ENCODE measurements around the gene OR7G2. TPM values are rescaled to one million over a fixed set of nuclear protein-coding genes. Genes with fewer than 3 reads are reported as not detected.

OR7G2 gene
- total RNA-seq, 6 donors from 2014 or later, result not detected

DNA sequence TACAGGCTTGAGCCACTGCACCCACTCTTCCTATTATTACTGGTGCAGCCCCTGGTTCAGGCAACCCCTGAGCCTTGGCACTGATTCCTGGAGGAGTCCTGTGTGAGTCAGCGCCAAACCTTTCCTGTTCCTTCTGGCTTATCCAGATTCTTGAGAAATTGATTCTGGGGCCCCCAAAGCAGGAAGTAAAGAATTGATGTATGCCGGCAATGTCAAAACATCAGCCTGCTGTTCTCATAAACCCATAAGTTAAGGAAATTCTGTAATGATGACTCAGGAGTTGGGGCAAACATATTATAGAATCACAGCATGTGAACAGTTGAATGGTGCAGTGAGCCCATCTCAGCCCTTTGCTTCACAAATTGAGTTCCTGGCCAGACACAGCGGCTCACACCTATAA lies 20.9 kb upstream of the OR7G2 start:
- DNase-seq, result no peak
- H3K9me3 ChIP-seq, result no peaks in the 10 kb centered on the region
- no peaks in the 10 kb centered on the region for H3K36me3 ChIP-seq
- no peak overlapping the region for H3K4me3 ChIP-seq
- TF ChIP-seq POLR2AphosphoS5 (IDR thresholded peaks at IDR 0.05), result no peak
- no peak for TF ChIP-seq CTCF (IDR thresholded peaks at IDR 0.05)
- no peak for TF ChIP-seq POLR2A (IDR thresholded peaks at IDR 0.05)
- no peak for TF ChIP-seq EP300 (IDR thresholded peaks at IDR 0.05)
- no peaks in the 10 kb centered on the region for H3K4me1 ChIP-seq
- WGBS, 2 donors, result 44 to 46% methylated on average over 3 of the region's 3 CpGs
- no peaks in the 10 kb centered on the region for H3K27me3 ChIP-seq
- H3K27ac ChIP-seq, result no peak overlapping the region
- no peak for ATAC-seq (ENCODE audit: low FRiP score in 2 of 2)

- no peak for ATAC-seq (ENCODE audit: low FRiP score in 2 of 2)
- TF ChIP-seq POLR2AphosphoS5 (IDR thresholded peaks at IDR 0.05) (no peak), CTCF (IDR thresholded peaks at IDR 0.05) (no peak), POLR2A (IDR thresholded peaks at IDR 0.05) (no peak), EP300 (IDR thresholded peaks at IDR 0.05) (no peak)
- DNase-seq, result no peak
- Histone ChIP-seq H3K36me3 (no peaks in the 10 kb centered on the region), H3K9me3 (no peaks in the 10 kb centered on the region), H3K4me3 (no peak within 1 kb of the TSS), H3K4me1 (no peaks in the 10 kb centered on the region), H3K27ac (no peak within 1 kb of the TSS), H3K27me3 (no peaks in the 10 kb centered on the region)
- whole genome bisulfite sequencing, 2 donors, result 73% methylated on average over 1 of the region's 1 CpG; no CpG with 5 or more reads in 1 of the 2 donors
Observed at GRCh38 chr19:9126900-9127405, 19.7 kb upstream of the OR7G2 start, which contains the start of gene OR7G3. OR7G3 (minus strand) TSS chr19:9126950; CDS start chr19:9126950, 0 bp downstream.

DNA sequence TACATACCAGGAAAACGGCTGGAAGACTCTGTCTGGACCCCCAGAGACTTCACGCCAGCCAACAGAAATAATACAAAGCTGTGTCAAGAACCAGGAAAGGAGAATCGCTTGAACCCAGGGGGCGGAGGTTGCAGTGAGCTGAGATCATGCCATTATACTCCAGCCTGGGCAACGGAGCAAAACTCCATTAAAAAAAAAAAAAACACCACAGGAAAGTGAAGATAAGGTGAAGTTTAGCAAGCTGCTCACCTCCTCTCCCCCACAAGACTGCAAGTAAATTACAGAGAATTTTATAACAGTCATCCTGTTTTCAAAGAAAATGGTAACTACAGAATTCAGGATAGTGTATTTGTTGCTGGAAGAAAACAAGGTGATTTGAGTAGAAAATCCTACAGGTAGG lies 9.3 kb upstream of the OR7G2 start:
- WGBS, 2 donors, result 57 to 64% methylated on average over 5 of the region's 5 CpGs
- TF ChIP-seq CTCF (IDR thresholded peaks at IDR 0.05), result no peak
- no peak for TF ChIP-seq POLR2A (IDR thresholded peaks at IDR 0.05)
- TF ChIP-seq POLR2AphosphoS5 (IDR thresholded peaks at IDR 0.05), result no peak
- TF ChIP-seq EP300 (IDR thresholded peaks at IDR 0.05), result no peak
- no peaks in the 10 kb centered on the region for H3K9me3 ChIP-seq
- H3K27ac ChIP-seq, result no peak overlapping the region
- no peaks in the 10 kb centered on the region for H3K4me1 ChIP-seq
- H3K36me3 ChIP-seq, result no peaks in the 10 kb centered on the region
- no peak for ATAC-seq (ENCODE audit: low FRiP score in 2 of 2)
- no peaks in the 10 kb centered on the region for H3K27me3 ChIP-seq
- no peak for DNase-seq
- H3K4me3 ChIP-seq, result no peak overlapping the region

- H3K27me3 ChIP-seq, result no peaks in the 10 kb centered on the region
- no peak for DNase-seq
- no peaks in the 10 kb centered on the region for H3K4me1 ChIP-seq
- no peak for TF ChIP-seq POLR2A (IDR thresholded peaks at IDR 0.05)
- no peak for TF ChIP-seq POLR2AphosphoS5 (IDR thresholded peaks at IDR 0.05)
- no peak for TF ChIP-seq EP300 (IDR thresholded peaks at IDR 0.05)
- no peak for TF ChIP-seq CTCF (IDR thresholded peaks at IDR 0.05)
- H3K36me3 ChIP-seq, result no peaks in the 10 kb centered on the region
- ATAC-seq (ENCODE audit: low FRiP score in 2 of 2), result no peak
- H3K27ac ChIP-seq, result no peak within 1 kb of the TSS
- no peaks in the 10 kb centered on the region for H3K9me3 ChIP-seq
- WGBS, 2 donors, result 83 to 85% methylated on average over 2 of the region's 2 CpGs
- H3K4me3 ChIP-seq, result no peak within 1 kb of the TSS
Observed at GRCh38 chr19:9115307-9115813, 8.1 kb upstream of the OR7G2 start, which contains the start of gene OR7G1. OR7G1 (minus strand) TSS chr19:9115763; CDS start chr19:9115763, 0 bp downstream.

GRCh38 chr19:9109959-9110358 lies 2.7 kb upstream of the OR7G2 start:
- no peak for DNase-seq
- Histone ChIP-seq H3K36me3 (no peaks in the 10 kb centered on the region), H3K27me3 (no peaks in the 10 kb centered on the region), H3K27ac (no peak overlapping the region), H3K9me3 (no peaks in the 10 kb centered on the region), H3K4me3 (no peak overlapping the region), H3K4me1 (no peaks in the 10 kb centered on the region)
- no peak for ATAC-seq (ENCODE audit: low FRiP score in 2 of 2)
- TF ChIP-seq POLR2A (IDR thresholded peaks at IDR 0.05), result no peak
- TF ChIP-seq POLR2AphosphoS5 (IDR thresholded peaks at IDR 0.05), result no peak
- TF ChIP-seq CTCF (IDR thresholded peaks at IDR 0.05), result no peak
- no peak for TF ChIP-seq EP300 (IDR thresholded peaks at IDR 0.05)
- 33 to 42% methylated on average over 2 of the region's 2 CpGs for WGBS, 2 donors

Measured in upper lobe of left lung (tissue), 6 donors.